ENCODE results near the gene BRD2. TPM values are rescaled to one million over a fixed set of nuclear protein-coding genes. Genes with fewer than 3 reads are reported as not detected.

Gene BRD2
- total RNA-seq, 1 experiment from 2014 or later = 171 TPM

DNA sequence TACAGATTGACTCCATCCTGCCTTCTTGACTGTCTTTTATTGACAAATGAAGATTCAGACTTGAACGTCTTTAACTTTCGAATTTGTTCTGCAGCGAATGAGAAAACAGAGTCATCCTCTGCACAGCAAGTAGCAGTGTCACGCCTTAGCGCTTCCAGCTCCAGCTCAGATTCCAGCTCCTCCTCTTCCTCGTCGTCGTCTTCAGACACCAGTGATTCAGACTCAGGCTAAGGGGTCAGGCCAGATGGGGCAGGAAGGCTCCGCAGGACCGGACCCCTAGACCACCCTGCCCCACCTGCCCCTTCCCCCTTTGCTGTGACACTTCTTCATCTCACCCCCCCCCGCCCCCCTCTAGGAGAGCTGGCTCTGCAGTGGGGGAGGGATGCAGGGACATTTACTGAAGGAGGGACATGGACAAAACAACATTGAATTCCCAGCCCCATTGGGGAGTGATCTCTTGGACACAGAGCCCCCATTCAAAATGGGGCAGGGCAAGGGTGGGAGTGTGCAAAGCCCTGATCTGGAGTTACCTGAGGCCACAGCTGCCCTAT lies 12.2 kb downstream of the BRD2 start:
- H3K9me2 ChIP-seq (replicated peaks; ENCODE audit: low read length) = no peaks in the 10 kb centered on the region
- peaks cover 59% of the 10 kb centered on the region for H3K36me3 ChIP-seq (ENCODE audit: low read depth, low read length)
- H3K4me1 ChIP-seq (ENCODE audit: insufficient read depth, low read length) = peaks cover 22% of the 10 kb centered on the region
- ATAC-seq (no peak), DNase-seq (no peak)
- H3K4me2 ChIP-seq (ENCODE audit: low read length) = no peak overlapping the region
- H4K20me1 ChIP-seq (ENCODE audit: low read length) = peaks cover 85% of the 10 kb centered on the region
- no peak overlapping the region for H3K4me3 ChIP-seq (ENCODE audit: low read length)
- no peaks in the 10 kb centered on the region for H3K27me3 ChIP-seq (ENCODE audit: low read length)
- H2AFZ ChIP-seq (ENCODE audit: low read length) = no peak overlapping the region
- H3F3A ChIP-seq (ENCODE audit: low read length, unreplicated experiment) = peaks cover 50% of the 10 kb centered on the region
- H3K9ac ChIP-seq (ENCODE audit: low read length) = no peak overlapping the region
- no peaks in the 10 kb centered on the region for H3K9me3 ChIP-seq (ENCODE audit: low read length)
- CTCF ChIA-PET = interaction anchor here (0.6 kb wide), 1 partner anchor 47 kb away, joined by 4 read pairs; no protein-coding TSS in a partner anchor
- intact Hi-C loops (cut with micrococcal nuclease) = loop anchor here (5.0 kb wide), 1 partner anchor 143 kb away; the partner anchor contains the start of gene TAP2
- no peak overlapping the region for H3K27ac ChIP-seq (ENCODE audit: low read length)
- BruUV-seq (replicated peaks) = no TSS peak
- peaks cover 49% of the 10 kb centered on the region for H3K79me2 ChIP-seq (ENCODE audit: low read length)
- TF ChIP-seq EZH2phosphoT487 (IDR thresholded peaks at IDR 0.05; ENCODE audit: borderline replicate concordance, low read length) = no peak
- TF ChIP-seq CTCF (conservative IDR thresholded peaks at IDR 0.05; ENCODE audit: low read depth, low read length) = no peak
- no peak for TF ChIP-seq EZH2 (IDR thresholded peaks at IDR 0.05; ENCODE audit: low read length, unreplicated experiment)
- POLR2A ChIA-PET (ENCODE audit: unreplicated experiment) = interaction anchor here (1.8 kb wide), 1 partner anchor 9 kb away, joined by 34 read pairs; no protein-coding TSS in a partner anchor

DNA sequence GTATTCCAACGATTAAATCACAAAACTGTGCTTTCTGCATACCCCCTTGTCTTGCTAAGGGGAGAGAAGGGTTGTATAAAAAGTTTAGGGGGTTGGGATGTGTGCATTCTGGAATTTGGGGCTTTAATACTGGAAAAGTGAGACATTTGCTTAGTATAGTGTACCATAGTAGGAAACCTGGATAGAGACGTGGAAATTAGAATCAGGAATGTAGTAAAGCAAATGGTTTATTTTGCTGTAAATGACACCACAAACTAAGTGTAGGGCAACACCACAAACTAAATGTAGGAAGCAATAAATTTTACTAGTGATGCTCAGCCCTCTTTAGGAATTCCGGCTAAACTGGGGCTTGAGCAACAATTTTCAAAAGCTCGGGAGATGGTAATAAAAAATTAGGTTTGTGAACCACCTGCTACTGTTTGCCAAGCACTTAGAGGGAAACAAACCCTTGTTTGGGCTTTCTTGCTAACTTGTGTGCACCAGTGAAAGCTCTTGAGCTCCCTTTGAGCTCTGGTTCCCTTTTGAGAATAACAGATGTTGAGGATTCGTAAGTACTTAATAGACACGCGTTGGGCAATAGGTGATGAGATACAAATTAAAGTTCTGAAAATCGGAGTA lies 13.8 kb downstream of the BRD2 start:
- no peak for TF ChIP-seq CTCF (conservative IDR thresholded peaks at IDR 0.05; ENCODE audit: low read depth, low read length)
- H3K9me2 ChIP-seq (replicated peaks; ENCODE audit: low read length) = no peaks in the 10 kb centered on the region
- H3K4me1 ChIP-seq (ENCODE audit: insufficient read depth, low read length) = peaks cover 8% of the 10 kb centered on the region; the same call in 1 of the 2 replicates
- peaks cover 69% of the 10 kb centered on the region for H4K20me1 ChIP-seq (ENCODE audit: low read length)
- no peak overlapping the region for H2AFZ ChIP-seq (ENCODE audit: low read length)
- H3F3A ChIP-seq (ENCODE audit: low read length, unreplicated experiment) = peaks cover 50% of the 10 kb centered on the region
- ChIA-PET CTCF (no interaction called here), POLR2A (ENCODE audit: unreplicated experiment) (no interaction called here)
- H3K27ac ChIP-seq (ENCODE audit: low read length) = no peak overlapping the region
- ATAC-seq = no peak
- intact Hi-C loops (cut with micrococcal nuclease) = loop anchor here (5.0 kb wide), 1 partner anchor 145 kb away; the partner anchor contains the start of gene TAP2
- no TSS peak for BruUV-seq (replicated peaks)
- no peak overlapping the region for H3K4me2 ChIP-seq (ENCODE audit: low read length)
- H3K9ac ChIP-seq (ENCODE audit: low read length) = no peak overlapping the region
- H3K9me3 ChIP-seq (ENCODE audit: low read length) = no peaks in the 10 kb centered on the region
- peak; percentile 19 for DNase-seq
- H3K27me3 ChIP-seq (ENCODE audit: low read length) = no peaks in the 10 kb centered on the region
- peaks cover 33% of the 10 kb centered on the region for H3K79me2 ChIP-seq (ENCODE audit: low read length)
- H3K4me3 ChIP-seq (ENCODE audit: low read length) = no peak overlapping the region
- H3K36me3 ChIP-seq (ENCODE audit: low read depth, low read length) = peaks cover 43% of the 10 kb centered on the region
